ENCODE results near the gene TXNIP. TPM values are rescaled to one million over a fixed set of nuclear protein-coding genes. Genes with fewer than 3 reads are reported as not detected.
A peak's percentile ranks its signal among the peaks of the same experiment; 100 is the strongest.

TXNIP gene
- total and polyA plus RNA-seq, 2 experiments from 2014 or later: 22.8 to 29.1 TPM

- no peaks in the 10 kb centered on the region for H3K9me2 ChIP-seq (ENCODE audit: insufficient read depth)
- H3K4me2 ChIP-seq: peak overlapping the region; percentile 87
- no peaks in the 10 kb centered on the region for H3K79me2 ChIP-seq (replicated peaks; ENCODE audit: insufficient read depth)
- peak overlapping the region; percentile 72 for H3K4me3 ChIP-seq
- H3K4me1 ChIP-seq (ENCODE audit: insufficient read depth): peaks cover 11% of the 10 kb centered on the region
- no peaks in the 10 kb centered on the region; the same call in 2 of the 3 replicates for H3K9me3 Mint-ChIP-seq
- no peak for DNase-seq (ENCODE audit: low spot score)
- peaks cover 76% of the 10 kb centered on the region for H3K27me3 ChIP-seq (ENCODE audit: insufficient read depth)
- ATAC-seq: no peak
- peaks cover 17% of the 10 kb centered on the region for H3K4me1 Mint-ChIP-seq
- no peak overlapping the region for H3K27ac Mint-ChIP-seq
- H3K36me3 ChIP-seq (ENCODE audit: insufficient read depth): no peaks in the 10 kb centered on the region
- H3F3A ChIP-seq (replicated peaks; ENCODE audit: low read depth): no peaks in the 10 kb centered on the region; the same call in 1 of the 2 replicates
- peak overlapping the region; percentile 94 for H2AFZ ChIP-seq
- TF ChIP-seq NANOG (IDR thresholded peaks at IDR 0.05; ENCODE audit: borderline replicate concordance): no peak
- no peak for TF ChIP-seq CREB1 (CRISPR knock-in tag; IDR thresholded peaks at IDR 0.05; ENCODE audit: low read depth)
- peak; percentile 41 for TF ChIP-seq EZH2 (IDR thresholded peaks at IDR 0.05; ENCODE audit: low read depth, unreplicated experiment)
- TF ChIP-seq ZNF462 (CRISPR knock-in tag; IDR thresholded peaks at IDR 0.05): no peak
- no peak for TF ChIP-seq CTCF (conservative IDR thresholded peaks at IDR 0.05; ENCODE audit: low read depth in 2 of 2)
- TF ChIP-seq POLR2AphosphoS5 (IDR thresholded peaks at IDR 0.05; ENCODE audit: low read depth): no peak
- TF ChIP-seq REST (IDR thresholded peaks at IDR 0.05; ENCODE audit: unreplicated experiment): no peak
- no peak for TF ChIP-seq STAT1 (IDR thresholded peaks at IDR 0.05; ENCODE audit: unreplicated experiment)
- H3K36me3 Mint-ChIP-seq (ENCODE audit: low read depth): no peaks in the 10 kb centered on the region; the same call in 2 of the 3 replicates
- H4K20me1 ChIP-seq (replicated peaks; ENCODE audit: insufficient read depth): no peaks in the 10 kb centered on the region
- H3K27me3 Mint-ChIP-seq (ENCODE audit: insufficient read depth, low read depth, poor library complexity): peaks cover 51% of the 10 kb centered on the region
- no peak overlapping the region for H3K27ac ChIP-seq (ENCODE audit: low read depth)
- peak overlapping the region; percentile 73 for H3K4me3 Mint-ChIP-seq
These were observed 39.5 kb downstream of the TXNIP start for GRCh38 chr1:145956781-145957442.
